Mammary epithelial cell (primary cell): ENCODE data around the gene CXCL1.
"Not testable (repeated sequence)": the region's sequence is repeated elsewhere in the genome, so short reads cannot be mapped to it uniquely, and the experiment has no call there.

Source experiments
- CTCF ChIP-seq, 2 donors: IDR thresholded peaks in 1 of 2; conservative IDR thresholded peaks in 1 of 2; 2 replicates each; pipeline ENCODE4 v1.5.1; 2011 to 2012; ENCODE audit warnings: inconsistent platforms in 2 of 2, low read length in 2 of 2, mild to moderate bottlenecking in 2 of 2, control low read depth in 1 of 2, low read depth in 1 of 2; ENCODE audit not compliant: insufficient read depth in 1 of 2; ENCODE audit errors: extremely low read depth in 1 of 2
- EZH2 ChIP-seq: IDR thresholded peaks from 2 replicates; pipeline ENCODE4 v1.6.1; 2012; ENCODE audit warnings: low read length, inconsistent platforms, borderline replicate concordance

GRCh38 chr4:73899338-73899737 lies 30.1 kb downstream of the CXCL1 start:
- not testable (repeated sequence) for TF ChIP-seq EZH2; CTCF (conservative IDR thresholded peaks at IDR 0.05 in 1 of 2, IDR thresholded peaks at IDR 0.05 in 1 of 2; ENCODE audit: extremely low read depth in 1 of 2, insufficient read depth in 1 of 2, low read depth in 1 of 2, low read length in 2 of 2)
